K562 (cell line): ENCODE measurements around the gene MBOAT1. TPM values are rescaled to one million over a fixed set of nuclear protein-coding genes. Genes with fewer than 3 reads are reported as not detected.

Experiments
- ATF7 ChIP-seq: fragments of 450-650 bp; IDR thresholded peaks from 2 replicates; pipeline ENCODE4 v1.7.1; 2014; ENCODE audit warnings: mild to moderate bottlenecking, moderate library complexity
- CBX2 ChIP-seq: fragments of 200-600 bp; sonication (generic); IDR thresholded peaks from one replicate; pipeline ENCODE4 v1.6.1; 2012; ENCODE audit warnings: mild to moderate bottlenecking, low read length, inconsistent platforms; ENCODE audit not compliant: insufficient read depth, poor library complexity, severe bottlenecking
- CBX8 ChIP-seq: fragments of 200-600 bp; sonication (generic); IDR thresholded peaks from 2 replicates; pipeline ENCODE4 v1.6.1; 2012; ENCODE audit warnings: borderline replicate concordance, mixed run types, low read depth, mild to moderate bottlenecking, moderate library complexity, mixed read lengths, low read length, control low read depth, inconsistent platforms; ENCODE audit not compliant: poor library complexity, severe bottlenecking; ENCODE audit errors: extremely low read depth
- FOXP4 ChIP-seq: sonication (generic); formaldehyde crosslinking; IDR thresholded peaks from 2 replicates; pipeline ENCODE4 v1.8.0; 2022; ENCODE audit warnings: mild to moderate bottlenecking, missing genetic modification reagents, borderline replicate concordance
- HNRNPL ChIP-seq: fragments of 200-400 bp; formaldehyde crosslinking; IDR thresholded peaks from 2 replicates; pipeline ENCODE4 v1.6.1; 2017; ENCODE audit warnings: low read depth, mild to moderate bottlenecking, low read length
- NR2F6 ChIP-seq: fragments of 450-650 bp; formaldehyde crosslinking; IDR thresholded peaks from 2 replicates; pipeline ENCODE4 v1.4.0; 2020; ENCODE audit warnings: mild to moderate bottlenecking
- PRDM10 ChIP-seq: fragments of 450-650 bp; IDR thresholded peaks from 2 replicates; pipeline ENCODE4 v1.6.1; 2018; ENCODE audit not compliant: partially characterized antibody
- PYGO2 ChIP-seq: fragments of 450-650 bp; IDR thresholded peaks from 2 replicates; pipeline ENCODE4 v1.6.1; 2016; ENCODE audit warnings: mild to moderate bottlenecking, missing genetic modification characterization, moderate library complexity, missing compliant biosample characterization
- RBFOX2 ChIP-seq: fragments of 200-400 bp; formaldehyde crosslinking; IDR thresholded peaks from 2 replicates; pipeline ENCODE4 v1.6.1; 2017; ENCODE audit warnings: low read depth, mild to moderate bottlenecking, low read length, moderate library complexity
- SETDB1 ChIP-seq: IDR thresholded peaks from one replicate; pipeline ENCODE4 v1.6.1; 2012; ENCODE audit warnings: low read length, control low read depth, inconsistent platforms
- SFPQ ChIP-seq: fragments of 200-400 bp; formaldehyde crosslinking; IDR thresholded peaks from 2 replicates; pipeline ENCODE4 v1.6.1; 2017; ENCODE audit warnings: mild to moderate bottlenecking, low read depth, low read length, moderate library complexity
- SIN3A ChIP-seq, 2 experiments: fragments of 150-350 bp in 1 of 2; IDR thresholded peaks; 2 replicates each; pipeline ENCODE4 v1.6.1; 2011 to 2016; ENCODE audit warnings: borderline replicate concordance in 2 of 2, low read depth in 2 of 2, low read length in 2 of 2, mild to moderate bottlenecking in 2 of 2, moderate library complexity in 2 of 2; ENCODE audit not compliant: control insufficient read depth in 1 of 2
- TAF1 ChIP-seq: IDR thresholded peaks from 2 replicates; pipeline ENCODE4 v1.6.1; 2011; ENCODE audit warnings: mild to moderate bottlenecking, low read length, moderate library complexity; ENCODE audit not compliant: insufficient read depth, control insufficient read depth, severe bottlenecking; ENCODE audit errors: extremely low read depth
- ZNF274 ChIP-seq: IDR thresholded peaks from 2 replicates; pipeline ENCODE4 v1.6.1; 2011; ENCODE audit warnings: low read depth, mild to moderate bottlenecking, low read length, moderate library complexity, borderline replicate concordance
- ZNF408 ChIP-seq: fragments of 250-450 bp; sonication (Bioruptor Pico); IDR thresholded peaks from 2 replicates; pipeline ENCODE4 v1.4.0; 2020; ENCODE audit warnings: low read depth, mild to moderate bottlenecking, moderate library complexity
- polyA plus RNA-seq, 8 experiments: library from polyadenylated mRNA; depleted of rRNA in 4 of 8; stranded (reverse) in 5 of 8; unstranded in 3 of 8; fragments of >200 nt; fragmentation: Nextera tagmentation in 2 of 8; fragmentation: Illumina TruSeq in 1 of 8; extraction: Ambion mirVana in 2 of 8; extraction: Trizol in 1 of 8; gene quantifications; 2 replicates each; pipeline versions ENCODE4 v1.2.1 to v1.2.3, GENCODE V29; 2011 to 2014; ENCODE audit warnings: inconsistent platforms in 1 of 8, missing spikeins in 1 of 8
- total RNA-seq, 7 experiments: library from RNA; depleted of rRNA in 6 of 7; stranded (reverse); fragments of >200 nt in 6 of 7; fragmentation: Illumina TruSeq in 2 of 7; extraction: Trizol in 2 of 7; gene quantifications; 2 replicates each; pipeline versions ENCODE4 v1.2.1 to v1.2.3, GENCODE V29; 2011 to 2021; ENCODE audit warnings: low replicate concordance in 1 of 7
- TF ChIP-seq, protein P1 (sequence below): fragments of 250-450 bp; sonication (Bioruptor Pico); IDR thresholded peaks from 2 replicates; pipeline ENCODE4 v1.5.0; 2020; ENCODE audit warnings: mild to moderate bottlenecking, borderline replicate concordance

The MBOAT1 gene
- total and polyA plus RNA-seq, 9 of the 15 experiments (the other 6 are each of a cell fraction or from before 2014, with no cell fraction given), result 0.13 to 16.5 (median 10.3) TPM

GRCh38 chr6:20213271-20213798 lies 1.1 kb upstream of the MBOAT1 start (continued):
- no peak for TF ChIP-seq SFPQ
- peak; percentile 47 for TF ChIP-seq ATF7
- no peak for TF ChIP-seq SIN3A (IDR thresholded peaks at IDR 0.05; ENCODE audit: borderline replicate concordance in 2 of 2, control insufficient read depth in 1 of 2, low read depth in 2 of 2, low read length in 2 of 2)
- TF ChIP-seq FOXP4, result 0 out of 2 replicates have a peak, but pooled peaks have one; percentile 24
- no peak for TF ChIP-seq TAF1
- no peak for TF ChIP-seq PYGO2 (tag)
- no peak for TF ChIP-seq SETDB1
- TF ChIP-seq RBFOX2, result no peak
- TF ChIP-seq CBX2, result no peak
- TF ChIP-seq CBX8, result no peak
- no peak for TF ChIP-seq ZNF274
- peak; percentile 13 for TF ChIP-seq PRDM10
- TF ChIP-seq ZNF408, result no peak
- 0 out of 2 replicates have a peak, but pooled peaks have one; percentile 21 for TF ChIP-seq NR2F6 (CRISPR knock-in tag)
- TF ChIP-seq HNRNPL, result no peak
- TF ChIP-seq, protein P1, sequence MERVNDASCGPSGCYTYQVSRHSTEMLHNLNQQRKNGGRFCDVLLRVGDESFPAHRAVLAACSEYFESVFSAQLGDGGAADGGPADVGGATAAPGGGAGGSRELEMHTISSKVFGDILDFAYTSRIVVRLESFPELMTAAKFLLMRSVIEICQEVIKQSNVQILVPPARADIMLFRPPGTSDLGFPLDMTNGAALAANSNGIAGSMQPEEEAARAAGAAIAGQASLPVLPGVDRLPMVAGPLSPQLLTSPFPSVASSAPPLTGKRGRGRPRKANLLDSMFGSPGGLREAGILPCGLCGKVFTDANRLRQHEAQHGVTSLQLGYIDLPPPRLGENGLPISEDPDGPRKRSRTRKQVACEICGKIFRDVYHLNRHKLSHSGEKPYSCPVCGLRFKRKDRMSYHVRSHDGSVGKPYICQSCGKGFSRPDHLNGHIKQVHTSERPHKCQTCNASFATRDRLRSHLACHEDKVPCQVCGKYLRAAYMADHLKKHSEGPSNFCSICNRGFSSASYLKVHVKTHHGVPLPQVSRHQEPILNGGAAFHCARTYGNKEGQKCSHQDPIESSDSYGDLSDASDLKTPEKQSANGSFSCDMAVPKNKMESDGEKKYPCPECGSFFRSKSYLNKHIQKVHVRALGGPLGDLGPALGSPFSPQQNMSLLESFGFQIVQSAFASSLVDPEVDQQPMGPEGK (CRISPR knock-in tag), result no peak
